NCI-H2196 (cell line): ENCODE data around the gene SAMD4B.
"Not testable (repeated sequence)": the region's sequence is repeated elsewhere in the genome, so short reads cannot be mapped to it uniquely, and the experiment has no call there.

Experiments
- DNase-seq: peaks from one replicate; lab custom pipeline; 2025; ENCODE audit not compliant: unreplicated experiment; lab: John Stamatoyannopoulos, UW

Gene SAMD4B

DNA sequence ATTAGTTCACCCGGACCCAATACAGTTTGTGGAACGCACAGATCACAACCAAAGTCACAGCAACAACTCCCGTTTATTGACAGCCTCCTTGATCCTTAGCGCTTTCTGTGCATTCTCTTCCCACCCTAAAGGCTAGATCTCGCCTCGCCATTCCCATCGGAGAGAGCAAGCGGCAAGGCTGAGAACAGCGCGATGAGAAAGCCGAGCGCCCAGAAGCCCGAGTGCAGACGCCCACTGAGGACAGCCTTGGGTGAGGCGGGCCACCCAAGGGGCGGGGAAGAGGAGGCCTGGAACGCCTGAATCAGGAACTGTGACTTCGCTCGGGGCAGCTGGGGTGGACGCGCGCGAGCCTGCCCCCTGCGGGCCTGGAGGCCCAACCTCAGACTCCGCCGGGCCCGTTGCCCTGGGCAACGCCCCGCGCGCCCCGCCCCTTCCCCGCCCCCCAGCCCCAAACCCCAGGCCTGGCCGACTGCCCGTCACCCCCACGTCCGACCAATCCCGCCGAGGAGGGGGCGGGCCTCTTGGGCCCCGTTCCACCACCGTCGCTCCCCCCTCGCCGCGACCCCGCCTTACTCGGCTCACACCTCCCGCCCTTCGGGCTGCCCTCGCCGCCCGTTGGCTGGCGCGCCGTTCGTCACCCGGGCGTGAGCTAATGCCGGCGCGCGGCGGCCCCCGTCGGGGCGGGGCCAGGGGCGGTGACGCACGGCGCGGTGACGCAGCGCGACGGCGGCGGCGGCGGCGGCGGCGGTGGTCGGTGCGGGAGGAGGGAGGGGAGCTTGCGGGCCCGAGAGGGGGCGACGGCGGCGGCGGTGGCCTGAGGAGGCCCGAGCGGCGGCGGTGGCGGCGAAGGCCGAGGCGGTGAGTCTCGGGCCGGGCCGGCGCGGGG, at the start of gene SAMD4B:
TSS of gene SAMD4B (plus strand) at position 703 of the 886 bp plus-strand sequence. CDS start 14,473 bp downstream, outside the sequence.
- peak; percentile 99 for DNase-seq

- DNase-seq: no peak
Measured at GRCh38 chr19:39293394-39293793, 48.8 kb upstream of the SAMD4B start.

- DNase-seq: no peak
Measured at GRCh38 chr19:39296055-39296645, 46.1 kb upstream of the SAMD4B start, which contains the start of gene IFNL1. Gene IFNL1, plus strand, starts transcription at chr19:39296407. Its CDS starts 15 bp downstream, at chr19:39296422.

- DNase-seq: no peak
Measured at GRCh38 chr19:39296906-39297305, 45.3 kb upstream of the SAMD4B start.

- no peak for DNase-seq
Measured at GRCh38 chr19:39297931-39298634, 44.1 kb upstream of the SAMD4B start.

- no peak for DNase-seq
Measured at GRCh38 chr19:39299404-39299803, 42.8 kb upstream of the SAMD4B start.

DNA sequence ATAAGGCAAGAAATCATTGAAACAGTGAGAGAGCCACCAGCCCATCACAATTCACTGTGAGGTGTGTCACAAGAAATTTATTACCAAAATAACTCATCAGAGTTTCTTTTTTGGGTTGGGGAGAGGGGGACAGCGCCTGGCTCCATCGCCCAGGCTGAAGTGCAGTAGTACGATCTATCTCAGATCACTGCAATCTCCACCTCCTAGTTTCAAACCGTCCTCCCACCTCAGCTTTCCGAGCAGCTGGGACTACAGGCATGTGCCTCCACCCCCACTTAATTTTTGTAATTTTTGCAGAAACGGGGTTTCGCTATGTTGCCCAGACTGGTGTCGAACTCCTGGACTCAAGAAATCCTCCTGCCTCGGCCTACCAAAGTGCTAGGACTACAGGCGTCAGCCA, 42.4 kb upstream of the SAMD4B start:
- no peak for DNase-seq

GRCh38 chr19:39301021-39301420, 41.2 kb upstream of the SAMD4B start:
- no peak for DNase-seq

- DNase-seq: no peak
Measured at GRCh38 chr19:39301562-39301961, 40.7 kb upstream of the SAMD4B start.

DNA sequence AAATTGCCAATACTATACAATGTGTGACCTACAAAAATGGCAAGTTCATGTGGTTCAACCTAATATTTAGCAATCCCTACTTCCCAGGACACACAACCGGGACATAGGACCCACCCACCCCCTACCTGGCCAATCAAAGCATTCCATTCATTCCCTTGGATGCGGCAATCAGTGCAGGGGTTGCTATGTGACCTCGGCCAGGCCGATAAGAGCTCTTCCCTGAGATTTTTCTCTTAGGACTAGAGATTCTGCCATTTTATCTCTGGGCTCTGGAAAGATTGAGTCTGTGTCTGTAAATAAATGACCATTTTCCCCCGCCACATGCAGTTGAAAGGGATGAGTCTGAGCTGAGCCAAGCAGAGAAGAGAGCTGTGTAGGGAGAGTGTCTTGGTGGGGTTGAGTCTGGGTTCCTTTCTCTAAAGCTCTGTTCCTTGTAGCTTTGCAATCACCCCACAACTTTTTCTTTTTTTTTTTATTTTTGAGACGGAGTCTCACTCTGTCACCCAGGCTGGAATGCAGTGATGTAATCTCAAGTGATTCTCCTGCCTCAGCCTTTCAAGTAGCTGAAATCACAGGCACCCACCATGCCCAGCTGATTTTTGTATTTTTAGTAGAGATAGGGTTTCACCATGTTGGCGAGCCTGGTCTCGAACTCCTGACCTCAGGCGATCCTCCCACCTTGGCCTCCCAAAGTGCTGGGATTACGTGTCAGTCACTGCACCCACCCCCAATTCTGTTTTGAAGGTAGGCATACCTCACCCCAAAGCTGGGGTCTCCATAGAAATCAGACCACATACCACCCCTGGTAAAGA, 38.6 kb upstream of the SAMD4B start:
- no peak for DNase-seq

- no peak for DNase-seq
Measured at GRCh38 chr19:39304185-39304513, 38.1 kb upstream of the SAMD4B start.

GRCh38 chr19:39304701-39305571, 37.3 kb upstream of the SAMD4B start:
- DNase-seq: no peak

- no peak for DNase-seq
Measured at GRCh38 chr19:39306075-39306474, 36.1 kb upstream of the SAMD4B start.

DNA sequence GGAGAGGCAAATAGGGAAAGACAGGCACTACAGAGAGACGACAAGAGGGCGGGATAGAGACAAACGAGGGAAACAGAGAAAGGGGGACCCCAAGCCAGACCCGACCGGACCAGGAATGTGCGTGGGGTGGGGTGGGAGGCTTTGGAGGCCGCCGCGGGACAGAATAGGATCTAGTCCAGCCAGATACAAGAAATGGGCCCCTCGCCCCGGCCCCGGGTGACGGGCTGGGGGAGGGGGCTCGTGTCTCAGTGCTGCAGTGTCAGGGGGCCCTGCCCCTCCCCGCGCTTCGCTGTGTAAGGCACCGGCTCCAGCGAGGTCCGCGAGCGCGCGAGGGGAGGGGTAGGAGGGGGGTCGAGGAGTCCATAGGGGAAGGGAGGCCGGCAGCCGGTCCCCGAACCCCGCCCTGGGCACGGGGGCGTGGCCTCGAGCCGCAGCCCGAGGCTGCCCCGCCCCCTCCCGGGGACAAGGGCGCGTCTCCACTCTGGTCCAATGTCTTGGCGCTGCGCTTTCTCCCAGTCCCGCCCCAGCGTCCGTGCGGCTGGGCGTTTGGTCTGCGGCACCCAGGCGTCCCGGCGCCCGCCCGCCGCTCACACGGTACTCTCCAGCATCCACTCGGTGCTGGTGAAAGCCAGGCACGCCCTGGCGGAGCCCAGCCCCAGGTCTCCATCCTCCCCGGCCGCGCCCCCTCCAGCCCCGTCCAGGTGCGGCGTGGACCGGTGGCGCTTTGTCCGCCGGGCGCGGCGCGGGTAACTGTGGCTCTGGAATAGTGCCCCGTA, 35.0 kb upstream of the SAMD4B start:
- DNase-seq: peak; percentile 88

GRCh38 chr19:39307822-39308530, 34.2 kb upstream of the SAMD4B start:
- no peak for DNase-seq

DNA sequence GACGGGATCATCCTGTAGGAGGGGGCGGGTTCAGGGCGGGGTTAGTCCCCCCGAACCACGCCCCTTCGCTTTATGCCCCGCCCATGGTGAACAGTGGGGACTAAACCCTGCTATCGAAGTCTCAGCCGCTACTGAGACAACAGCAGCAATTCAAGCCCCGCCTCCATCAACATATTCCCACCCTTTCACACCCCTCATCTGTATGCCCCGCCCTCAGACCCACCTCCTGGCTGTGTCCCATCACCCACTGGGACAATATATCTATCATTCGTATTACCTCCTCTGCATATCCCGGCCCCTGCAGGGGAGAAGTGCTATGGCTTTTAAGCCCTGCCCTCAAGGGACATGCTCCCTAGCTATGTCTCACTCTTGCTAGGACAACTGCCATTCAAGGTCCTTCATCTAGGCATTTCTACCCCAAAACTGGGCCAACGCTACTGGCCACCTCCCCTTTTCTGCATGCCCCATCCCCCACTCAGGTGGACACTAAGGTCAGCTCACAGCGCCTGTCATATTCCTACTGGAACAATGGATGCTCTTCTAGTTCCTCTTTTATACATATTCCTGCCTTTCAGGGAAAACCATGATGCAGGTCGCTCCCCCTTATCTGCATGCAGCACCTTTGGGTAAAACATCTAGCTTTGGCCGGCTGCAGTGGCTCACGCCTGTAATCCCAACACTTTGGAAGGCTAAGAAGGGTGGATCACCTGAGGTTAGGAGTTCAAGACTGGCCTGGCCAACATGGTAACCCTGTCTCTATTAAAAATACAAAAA, 33.5 kb upstream of the SAMD4B start:
- peak; percentile 65 for DNase-seq

DNA sequence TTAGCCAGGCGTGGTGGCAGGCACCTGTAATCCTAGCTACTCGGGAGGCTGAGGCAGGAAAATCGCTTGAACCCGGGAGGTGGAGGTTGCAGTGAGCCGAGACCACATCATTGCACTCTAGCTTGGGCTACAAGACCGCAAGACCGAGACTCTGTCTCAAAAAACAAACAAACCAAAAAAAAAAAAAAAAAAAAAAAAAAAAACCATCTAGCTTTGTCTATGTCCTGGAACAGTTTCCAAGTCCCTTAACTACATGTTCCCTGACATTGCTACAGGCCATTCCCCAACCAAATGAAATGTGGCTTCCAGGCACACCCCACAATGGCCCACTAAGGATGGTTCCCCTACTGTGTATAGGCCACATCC, 32.9 kb upstream of the SAMD4B start:
- not testable (repeated sequence) for DNase-seq
